IPS-18a (cell line): ENCODE results near the gene RASL11A.
"Not testable (repeated sequence)": the region's sequence is repeated elsewhere in the genome, so short reads cannot be mapped to it uniquely, and the experiment has no call there.

Experiments used
- H3K27ac ChIP-seq: one replicate; pipeline ENCODE4 v1.5.1; 2013; ENCODE audit warnings: low read length
- H3K27me3 ChIP-seq: one replicate; pipeline ENCODE4 v1.6.1; 2013; ENCODE audit warnings: mild to moderate bottlenecking, low read length; ENCODE audit not compliant: control insufficient read depth, insufficient read depth
- H3K36me3 ChIP-seq: one replicate; pipeline ENCODE4 v1.6.1; 2013; ENCODE audit warnings: low read depth, low read length; ENCODE audit not compliant: control insufficient read depth
- H3K4me1 ChIP-seq: one replicate; pipeline ENCODE4 v1.6.1; 2013; ENCODE audit warnings: low read depth, low read length; ENCODE audit not compliant: control insufficient read depth
- H3K4me3 ChIP-seq: one replicate; pipeline ENCODE4 v1.5.1; 2013; ENCODE audit warnings: low read length
- H3K9ac ChIP-seq: one replicate; pipeline ENCODE4 v1.6.1; 2013; ENCODE audit warnings: mild to moderate bottlenecking, low read length, moderate library complexity
- H3K9me3 ChIP-seq: one replicate; pipeline ENCODE4 v1.6.1; 2013; ENCODE audit warnings: low read depth, low read length; ENCODE audit not compliant: control insufficient read depth

Gene RASL11A

GRCh38 chr13:27290715-27291114 is 20.1 kb downstream of the RASL11A start:
- H3K36me3 ChIP-seq = no peaks in the 10 kb centered on the region
- H3K9me3 ChIP-seq = no peaks in the 10 kb centered on the region
- H3K4me3 ChIP-seq = no peak overlapping the region
- no peaks in the 10 kb centered on the region for H3K27me3 ChIP-seq
- H3K27ac ChIP-seq = no peak overlapping the region
- no peak overlapping the region for H3K9ac ChIP-seq
- H3K4me1 ChIP-seq = no peaks in the 10 kb centered on the region

- H3K36me3 ChIP-seq, H3K4me3 ChIP-seq, H3K27ac ChIP-seq, H3K9ac ChIP-seq, H3K27me3 ChIP-seq, H3K9me3 ChIP-seq, H3K4me1 ChIP-seq: not testable (repeated sequence)
These were observed 21.3 kb downstream of the RASL11A start for GRCh38 chr13:27291967-27292366.

- H3K27me3 ChIP-seq = no peaks in the 10 kb centered on the region
- no peaks in the 10 kb centered on the region for H3K36me3 ChIP-seq
- no peaks in the 10 kb centered on the region for H3K4me1 ChIP-seq
- H3K4me3 ChIP-seq = no peak overlapping the region
- H3K9ac ChIP-seq = no peak overlapping the region
- no peaks in the 10 kb centered on the region for H3K9me3 ChIP-seq
- no peak overlapping the region for H3K27ac ChIP-seq
These were observed 22.6 kb downstream of the RASL11A start for GRCh38 chr13:27293076-27293691.

- H3K9me3 ChIP-seq = no peaks in the 10 kb centered on the region
- no peaks in the 10 kb centered on the region for H3K4me1 ChIP-seq
- no peaks in the 10 kb centered on the region for H3K36me3 ChIP-seq
- H3K27ac ChIP-seq = no peak overlapping the region
- H3K9ac ChIP-seq = no peak overlapping the region
- no peak overlapping the region for H3K4me3 ChIP-seq
- no peaks in the 10 kb centered on the region for H3K27me3 ChIP-seq
These were observed 23.4 kb downstream of the RASL11A start for GRCh38 chr13:27293873-27294515.

- H3K27me3 ChIP-seq = no peaks in the 10 kb centered on the region
- no peak overlapping the region for H3K27ac ChIP-seq
These were observed 24.5 kb downstream of the RASL11A start for GRCh38 chr13:27295096-27295495.

GRCh38 chr13:27295660-27296059 is 25.0 kb downstream of the RASL11A start:
- no peak overlapping the region for H3K27ac ChIP-seq
- H3K36me3 ChIP-seq = no peaks in the 10 kb centered on the region
- H3K4me3 ChIP-seq = no peak overlapping the region
- H3K4me1 ChIP-seq = no peaks in the 10 kb centered on the region
- no peak overlapping the region for H3K9ac ChIP-seq
- H3K9me3 ChIP-seq = no peaks in the 10 kb centered on the region
- H3K27me3 ChIP-seq = no peaks in the 10 kb centered on the region

More at GRCh38 chr13:27295096-27295495, 24.5 kb downstream of the RASL11A start:
- H3K9ac ChIP-seq = no peak overlapping the region
- no peaks in the 10 kb centered on the region for H3K4me1 ChIP-seq
- H3K4me3 ChIP-seq = no peak overlapping the region
- H3K36me3 ChIP-seq = no peaks in the 10 kb centered on the region
- no peaks in the 10 kb centered on the region for H3K9me3 ChIP-seq

- no peak overlapping the region for H3K27ac ChIP-seq
- no peaks in the 10 kb centered on the region for H3K36me3 ChIP-seq
- no peaks in the 10 kb centered on the region for H3K4me1 ChIP-seq
- H3K4me3 ChIP-seq = no peak overlapping the region
- H3K27me3 ChIP-seq = no peaks in the 10 kb centered on the region
- H3K9ac ChIP-seq = no peak overlapping the region
- H3K9me3 ChIP-seq = no peaks in the 10 kb centered on the region
These were observed 25.9 kb downstream of the RASL11A start for GRCh38 chr13:27296496-27296895.

GRCh38 chr13:27298849-27299248 is 28.2 kb downstream of the RASL11A start:
- Histone ChIP-seq H3K9ac (no peak overlapping the region), H3K36me3 (no peaks in the 10 kb centered on the region), H3K27ac (no peak overlapping the region), H3K9me3 (no peaks in the 10 kb centered on the region), H3K4me3 (no peak overlapping the region), H3K27me3 (no peaks in the 10 kb centered on the region), H3K4me1 (no peaks in the 10 kb centered on the region)

- H3K27ac ChIP-seq, H3K4me3 ChIP-seq, H3K27me3 ChIP-seq, H3K9ac ChIP-seq, H3K9me3 ChIP-seq, H3K36me3 ChIP-seq, H3K4me1 ChIP-seq: not testable (repeated sequence)
These were observed 29.8 kb downstream of the RASL11A start for GRCh38 chr13:27300406-27300805.

GRCh38 chr13:27300941-27301586 is 30.4 kb downstream of the RASL11A start:
- Histone ChIP-seq H3K4me1 (no peaks in the 10 kb centered on the region), H3K9me3 (no peaks in the 10 kb centered on the region), H3K27ac (no peak overlapping the region), H3K9ac (no peak overlapping the region), H3K4me3 (no peak overlapping the region), H3K36me3 (no peaks in the 10 kb centered on the region), H3K27me3 (no peaks in the 10 kb centered on the region)

- H3K36me3 ChIP-seq = no peaks in the 10 kb centered on the region
- H3K4me1 ChIP-seq = no peaks in the 10 kb centered on the region
- H3K4me3 ChIP-seq = no peak overlapping the region
- no peaks in the 10 kb centered on the region for H3K27me3 ChIP-seq
- no peak overlapping the region for H3K27ac ChIP-seq
- no peaks in the 10 kb centered on the region for H3K9me3 ChIP-seq
- no peak overlapping the region for H3K9ac ChIP-seq
These were observed 32.1 kb downstream of the RASL11A start for GRCh38 chr13:27302643-27303262.
